Measurements from ENCODE around the gene FAM110D.

The FAM110D gene

DNA sequence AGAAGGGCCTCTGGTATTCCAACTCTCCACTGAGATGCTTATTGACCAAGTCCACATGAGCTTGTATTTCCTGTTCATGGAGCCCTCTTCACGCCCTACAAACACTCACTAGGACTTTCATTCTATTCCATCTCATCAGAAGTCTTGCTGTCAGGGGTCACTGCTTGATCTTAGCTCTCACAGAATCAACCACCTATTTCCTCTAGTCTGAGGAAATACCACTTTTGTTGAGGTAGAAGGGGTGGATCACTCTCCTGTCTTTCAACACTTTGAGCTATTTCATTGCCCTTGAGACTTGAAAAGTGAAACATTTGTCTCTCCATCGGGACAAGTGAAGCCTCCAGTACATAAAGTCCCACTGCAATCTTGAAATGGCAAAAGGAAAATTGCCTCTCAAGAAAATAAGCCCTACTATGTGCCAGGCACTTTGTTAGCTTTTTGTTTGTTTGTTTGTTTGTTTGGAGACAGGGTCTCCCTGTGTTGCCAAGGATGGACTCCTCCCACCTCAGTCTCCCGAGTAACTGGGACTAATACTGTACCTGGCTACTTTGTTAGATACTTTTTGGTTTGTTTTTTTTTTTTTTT lies 19.8 kb upstream of the FAM110D start:
- CTCF ChIA-PET: interaction anchor here (1.2 kb wide), 1 partner anchor 103 kb away, joined by 4 read pairs; no protein-coding TSS in a partner anchor
- DNase-seq (ENCODE audit: extremely low spot score): no peak
- TF ChIP-seq LEF1 (IDR thresholded peaks at IDR 0.05; ENCODE audit: borderline replicate concordance) (no peak), CTBP1 (IDR thresholded peaks at IDR 0.05; ENCODE audit: borderline replicate concordance) (no peak), SUZ12 (IDR thresholded peaks at IDR 0.05) (no peak), ZNF384 (IDR thresholded peaks at IDR 0.05) (no peak), HDGF (IDR thresholded peaks at IDR 0.05; ENCODE audit: borderline replicate concordance) (no peak), FOXK2 (IDR thresholded peaks at IDR 0.05) (no peak), TARDBP (IDR thresholded peaks at IDR 0.05) (no peak), ELF4 (IDR thresholded peaks at IDR 0.05) (no peak), FOXM1 (IDR thresholded peaks at IDR 0.05; ENCODE audit: borderline replicate concordance) (no peak), SP1 (IDR thresholded peaks at IDR 0.05) (no peak), NFRKB (IDR thresholded peaks at IDR 0.05) (no peak), L3MBTL2 (conservative IDR thresholded peaks at IDR 0.05) (no peak), BHLHE40 (IDR thresholded peaks at IDR 0.05; ENCODE audit: borderline replicate concordance) (no peak), FOXA1 (IDR thresholded peaks at IDR 0.05) (no peak), ARNT (IDR thresholded peaks at IDR 0.05) (no peak)
- TF ChIP-seq, protein P1, sequence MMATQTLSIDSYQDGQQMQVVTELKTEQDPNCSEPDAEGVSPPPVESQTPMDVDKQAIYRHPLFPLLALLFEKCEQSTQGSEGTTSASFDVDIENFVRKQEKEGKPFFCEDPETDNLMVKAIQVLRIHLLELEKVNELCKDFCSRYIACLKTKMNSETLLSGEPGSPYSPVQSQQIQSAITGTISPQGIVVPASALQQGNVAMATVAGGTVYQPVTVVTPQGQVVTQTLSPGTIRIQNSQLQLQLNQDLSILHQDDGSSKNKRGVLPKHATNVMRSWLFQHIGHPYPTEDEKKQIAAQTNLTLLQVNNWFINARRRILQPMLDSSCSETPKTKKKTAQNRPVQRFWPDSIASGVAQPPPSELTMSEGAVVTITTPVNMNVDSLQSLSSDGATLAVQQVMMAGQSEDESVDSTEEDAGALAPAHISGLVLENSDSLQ (IDR thresholded peaks at IDR 0.05): no peak
- POLR2A ChIA-PET: interaction anchor here (1.0 to 1.1 kb wide), 2 partner anchors 25 to 26 kb away, joined by 4 read pairs; no protein-coding TSS in a partner anchor

DNA sequence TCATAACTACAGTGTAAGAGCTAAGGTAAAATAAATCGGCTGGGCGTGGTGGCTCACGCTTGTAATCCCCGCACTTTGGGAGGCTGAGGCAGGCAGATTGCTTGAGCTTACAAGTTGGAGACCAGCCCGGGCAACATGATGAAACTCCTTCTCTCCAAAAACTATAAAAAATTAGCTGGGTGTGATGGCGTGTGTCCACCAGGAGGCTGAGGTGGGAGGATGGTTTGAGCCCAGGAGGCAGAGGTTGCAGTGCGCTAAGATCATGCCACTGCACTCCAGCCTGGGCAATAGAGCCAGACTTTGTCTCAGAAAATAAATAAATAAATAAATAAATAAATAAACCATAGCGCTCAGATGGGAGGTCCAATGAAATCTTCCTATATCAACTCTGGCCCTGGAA lies 16.7 kb upstream of the FAM110D start:
- ChIA-PET POLR2A (no interaction called here), CTCF (no interaction called here)
- DNase-seq (ENCODE audit: extremely low spot score): no peak
- TF ChIP-seq CTBP1 (IDR thresholded peaks at IDR 0.05; ENCODE audit: borderline replicate concordance) (no peak), FOXK2 (IDR thresholded peaks at IDR 0.05) (no peak), SP1 (IDR thresholded peaks at IDR 0.05) (no peak), L3MBTL2 (conservative IDR thresholded peaks at IDR 0.05) (no peak), HDGF (IDR thresholded peaks at IDR 0.05; ENCODE audit: borderline replicate concordance) (no peak), NFRKB (IDR thresholded peaks at IDR 0.05) (no peak), ZNF384 (IDR thresholded peaks at IDR 0.05) (no peak), SUZ12 (IDR thresholded peaks at IDR 0.05) (no peak), FOXA1 (IDR thresholded peaks at IDR 0.05) (no peak)
- TF ChIP-seq, protein P1 (IDR thresholded peaks at IDR 0.05): no peak

DNA sequence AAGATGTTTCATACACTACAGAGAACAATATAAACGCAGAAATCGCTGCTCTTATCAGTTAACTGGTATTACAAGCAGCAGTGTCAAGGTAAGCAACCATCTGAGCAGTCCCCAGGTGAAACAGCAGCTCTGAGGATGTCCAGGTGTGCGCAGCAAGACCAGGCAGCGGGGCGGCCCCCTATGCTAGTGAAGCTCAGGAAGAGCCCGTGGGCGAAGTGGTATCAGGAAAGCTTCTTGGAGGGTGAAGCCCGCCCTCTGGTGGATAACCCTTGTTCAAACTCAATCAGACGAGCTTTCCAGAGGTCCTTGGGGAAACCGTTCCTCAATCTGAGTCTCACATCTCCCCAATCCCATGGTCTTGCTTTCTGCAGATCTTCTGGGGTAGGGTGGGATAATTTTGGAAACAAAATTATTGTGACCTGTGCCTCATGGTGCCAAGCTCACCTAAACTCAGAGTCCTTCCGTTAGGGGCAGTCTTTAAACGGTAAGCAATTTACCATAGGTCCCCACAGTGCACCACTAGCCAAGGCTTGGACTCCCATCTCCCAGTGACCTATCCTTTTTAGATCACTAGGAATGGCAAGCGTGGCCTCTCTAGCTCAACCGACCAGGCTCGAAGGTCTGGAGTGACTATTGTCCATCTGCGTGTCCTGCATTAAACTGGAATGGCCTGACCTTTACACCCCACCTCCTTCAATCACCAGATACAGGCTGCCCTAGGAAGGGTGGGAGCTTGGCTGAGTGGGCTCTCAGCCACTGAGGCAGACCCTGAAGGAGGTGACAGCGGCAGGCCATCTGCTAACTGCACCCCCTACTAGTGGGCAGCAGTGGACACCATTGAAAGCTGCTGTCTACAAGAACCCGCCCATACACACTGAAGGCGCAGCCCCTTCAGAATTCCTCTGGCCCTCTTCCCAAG lies 13.6 kb upstream of the FAM110D start:
- POLR2A ChIA-PET: interaction anchor here (1.0 to 1.4 kb wide), 5 partner anchors 13 to 110 kb away, joined by 3 to 12 read pairs (median 4); partner anchors contain the start of gene ZNF593
- no peak for TF ChIP-seq TARDBP (IDR thresholded peaks at IDR 0.05)
- no peak for TF ChIP-seq ELF4 (IDR thresholded peaks at IDR 0.05)
- no peak for TF ChIP-seq ARNT (IDR thresholded peaks at IDR 0.05)
- no peak for TF ChIP-seq ZNF384 (IDR thresholded peaks at IDR 0.05)
- no peak for TF ChIP-seq L3MBTL2 (conservative IDR thresholded peaks at IDR 0.05)
- TF ChIP-seq FOXA1 (IDR thresholded peaks at IDR 0.05): no peak
- peak; percentile 80 for DNase-seq (ENCODE audit: extremely low spot score)
- CTCF ChIA-PET: interaction anchor here (0.6 to 2.1 kb wide), 21 partner anchors 9 to 246 kb away, joined by 3 to 22 read pairs (median 4); partner anchors contain the start of gene FAM110D

DNA sequence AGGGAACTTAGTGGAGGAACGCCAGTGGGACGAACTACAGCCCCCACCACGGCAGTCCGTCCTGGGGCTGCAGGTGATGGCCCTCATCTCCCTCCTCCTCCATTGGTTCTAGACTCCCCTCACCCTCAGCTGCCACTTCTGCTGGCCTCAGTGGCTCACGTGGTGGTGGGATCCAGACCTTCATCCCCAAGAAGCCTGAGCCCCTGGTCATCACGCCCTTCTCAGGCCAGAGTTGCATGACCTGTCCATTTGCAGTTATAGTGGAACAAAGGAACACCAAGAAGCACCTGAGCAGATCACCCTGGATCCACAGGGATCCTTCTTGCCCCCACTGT lies 13.0 kb upstream of the FAM110D start:
- DNase-seq (ENCODE audit: extremely low spot score): peak; percentile 3
- POLR2A ChIA-PET: interaction anchor here (1.2 to 1.4 kb wide), 2 partner anchors 24 to 110 kb away, joined by 6 to 12 read pairs; partner anchors contain the start of gene ZNF593
- TF ChIP-seq FOXA1 (IDR thresholded peaks at IDR 0.05) (no peak), SUZ12 (IDR thresholded peaks at IDR 0.05) (no peak), HDGF (IDR thresholded peaks at IDR 0.05; ENCODE audit: borderline replicate concordance) (no peak), ZNF384 (IDR thresholded peaks at IDR 0.05) (no peak), BHLHE40 (IDR thresholded peaks at IDR 0.05; ENCODE audit: borderline replicate concordance) (no peak)
- CTCF ChIA-PET: interaction anchor here (1.2 to 2.1 kb wide), 6 partner anchors 20 to 123 kb away, joined by 3 to 22 read pairs (median 6); no protein-coding TSS in a partner anchor

DNA sequence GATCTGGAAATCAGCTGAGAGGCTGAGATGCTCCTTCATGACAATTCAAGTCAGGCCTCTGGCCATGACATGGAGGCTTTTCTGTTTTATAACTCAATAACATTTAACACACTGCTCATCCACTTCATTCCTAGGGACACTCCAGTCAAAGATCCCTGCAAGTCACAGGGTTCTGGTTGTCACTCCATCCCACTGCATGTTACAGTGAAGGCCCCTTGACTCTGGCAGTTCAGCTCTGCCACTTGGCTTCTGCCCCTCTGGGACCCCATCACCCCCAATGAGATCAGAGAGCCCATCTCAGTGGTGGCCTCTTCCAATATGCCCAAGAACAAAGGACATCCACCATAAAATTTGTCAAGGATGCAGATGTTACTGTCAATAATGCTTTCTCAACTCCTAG lies 10.0 kb upstream of the FAM110D start:
- peak; percentile 1 for DNase-seq (ENCODE audit: extremely low spot score)
- ChIA-PET POLR2A (no interaction called here), CTCF (no interaction called here)
- no peak for TF ChIP-seq SP1 (IDR thresholded peaks at IDR 0.05)
- no peak for TF ChIP-seq CTBP1 (IDR thresholded peaks at IDR 0.05; ENCODE audit: borderline replicate concordance)
- TF ChIP-seq ARNT (IDR thresholded peaks at IDR 0.05): no peak
- no peak for TF ChIP-seq FOXA1 (IDR thresholded peaks at IDR 0.05)

DNA sequence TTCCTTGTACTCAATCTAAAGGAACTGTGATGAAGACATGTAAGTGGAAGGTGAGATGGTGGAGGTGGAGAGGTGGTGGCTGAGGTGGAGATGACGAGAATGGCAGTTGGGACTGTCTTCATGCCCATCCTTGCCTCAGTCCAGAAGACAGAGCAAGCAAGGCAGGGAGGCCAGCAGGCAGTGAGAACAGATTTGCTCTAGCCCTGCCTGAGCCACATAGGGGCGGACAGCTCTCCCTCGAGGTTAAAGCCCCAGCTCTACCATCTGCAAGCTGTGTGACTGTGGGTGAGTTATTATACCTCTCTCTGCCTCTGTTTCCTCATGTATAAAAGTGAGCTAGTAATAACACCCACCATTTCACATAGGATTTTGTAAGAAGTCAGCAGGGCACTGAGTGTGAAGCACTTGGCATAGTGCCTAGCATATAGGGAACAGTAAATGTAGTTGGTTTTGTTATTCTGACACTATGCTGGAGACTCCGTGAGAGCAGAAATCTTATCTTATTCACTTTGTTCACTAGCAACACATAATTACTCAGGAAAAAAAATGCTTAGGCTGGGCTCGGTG lies 4.8 kb upstream of the FAM110D start:
- TF ChIP-seq ZNF384 (IDR thresholded peaks at IDR 0.05) (no peak), TARDBP (IDR thresholded peaks at IDR 0.05) (no peak), BHLHE40 (IDR thresholded peaks at IDR 0.05; ENCODE audit: borderline replicate concordance) (no peak), FOXK2 (IDR thresholded peaks at IDR 0.05) (no peak), ARNT (IDR thresholded peaks at IDR 0.05) (no peak), FOXA1 (IDR thresholded peaks at IDR 0.05) (no peak), ELF4 (IDR thresholded peaks at IDR 0.05) (no peak), FOXM1 (IDR thresholded peaks at IDR 0.05; ENCODE audit: borderline replicate concordance) (no peak), SP1 (IDR thresholded peaks at IDR 0.05) (no peak), HDGF (IDR thresholded peaks at IDR 0.05; ENCODE audit: borderline replicate concordance) (no peak), LEF1 (IDR thresholded peaks at IDR 0.05; ENCODE audit: borderline replicate concordance) (no peak), CTBP1 (IDR thresholded peaks at IDR 0.05; ENCODE audit: borderline replicate concordance) (no peak), NFRKB (IDR thresholded peaks at IDR 0.05) (no peak)
- POLR2A ChIA-PET: no interaction called here
- CTCF ChIA-PET: interaction anchor here (2.1 kb wide), 1 partner anchor 9 kb away, joined by 8 read pairs; no protein-coding TSS in a partner anchor
- DNase-seq (ENCODE audit: extremely low spot score): peak; percentile 5
